ENCODE results near the gene GRK5. TPM values are rescaled to one million over a fixed set of nuclear protein-coding genes. Genes with fewer than 3 reads are reported as not detected.

The GRK5 gene
- total and polyA plus RNA-seq, 9 of the 15 experiments (the other 6 are each of a cell fraction or from before 2014, with no cell fraction given) = 0.46 to 0.83 (median 0.67) TPM; not detected in 2

GRCh38 chr10:119468542-119469324, 261.4 kb downstream of the GRK5 start (continued):
- TF ChIP-seq MYC (IDR thresholded peaks at IDR 0.05; ENCODE audit: low read depth, low read length) (no peak), MYC (CRISPR knock-in tag; IDR thresholded peaks at IDR 0.05; ENCODE audit: borderline replicate concordance, low read depth) (no peak)
- TF ChIP-seq, protein P1, sequence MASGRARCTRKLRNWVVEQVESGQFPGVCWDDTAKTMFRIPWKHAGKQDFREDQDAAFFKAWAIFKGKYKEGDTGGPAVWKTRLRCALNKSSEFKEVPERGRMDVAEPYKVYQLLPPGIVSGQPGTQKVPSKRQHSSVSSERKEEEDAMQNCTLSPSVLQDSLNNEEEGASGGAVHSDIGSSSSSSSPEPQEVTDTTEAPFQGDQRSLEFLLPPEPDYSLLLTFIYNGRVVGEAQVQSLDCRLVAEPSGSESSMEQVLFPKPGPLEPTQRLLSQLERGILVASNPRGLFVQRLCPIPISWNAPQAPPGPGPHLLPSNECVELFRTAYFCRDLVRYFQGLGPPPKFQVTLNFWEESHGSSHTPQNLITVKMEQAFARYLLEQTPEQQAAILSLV (tag; IDR thresholded peaks at IDR 0.05) = no peak

DNA sequence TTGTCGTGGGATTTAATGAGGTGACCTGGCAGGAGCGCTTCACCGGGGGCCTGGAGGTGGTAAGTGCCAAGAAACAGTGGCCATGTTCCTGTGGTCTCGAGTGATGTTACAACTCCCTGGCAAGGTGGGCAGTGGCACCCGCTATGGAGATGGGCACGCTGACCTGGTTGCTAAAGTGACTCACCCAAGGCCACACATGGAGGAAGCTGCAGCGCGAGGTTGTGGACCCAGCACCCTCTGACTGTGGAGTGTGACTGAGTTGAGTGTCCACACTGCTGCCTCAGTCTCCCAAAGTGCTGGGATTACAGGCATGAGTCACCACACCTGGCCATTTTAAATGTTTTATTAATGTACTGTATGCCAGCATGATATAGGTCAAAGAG, 261.9 kb downstream of the GRK5 start:
- no TSS peak for BruUV-seq (replicated peaks)
- POLR2A ChIA-PET = no interaction called here
- peaks cover 0 to 4% of the 10 kb centered on the region in 2 experiments; a peak in 1 of 5 replicates for H3K27me3 ChIP-seq (ENCODE audit: control insufficient read depth in 2 of 2, insufficient read depth in 2 of 2, low read length in 2 of 2)
- FAIRE-seq (no peak), DNase-seq (ENCODE audit: extremely low read depth in 1 of 4, low spot score in 3 of 4) (no peak), ATAC-seq (no peak)
- in situ Hi-C loops (cut with MboI) (no loop called here), intact Hi-C loops (cut with micrococcal nuclease) (no loop called here)
- no peaks in the 10 kb centered on the region for H3K36me3 ChIP-seq (ENCODE audit: control insufficient read depth, insufficient read depth, low read length)
- H2AFZ ChIP-seq (ENCODE audit: low read depth, low read length) = no peak overlapping the region
- H3K4me2 ChIP-seq (ENCODE audit: insufficient read depth, low read length) = no peak overlapping the region
- no peak overlapping the region for H3K9ac ChIP-seq (ENCODE audit: insufficient read depth in 1 of 2, low read depth in 2 of 2, low read length in 2 of 2)
- no peaks in the 10 kb centered on the region for H4K20me1 ChIP-seq (replicated peaks; ENCODE audit: control insufficient read depth, insufficient read depth, low read length)
- H3K4me1 ChIP-seq (replicated peaks in 1 of 2; ENCODE audit: control insufficient read depth in 2 of 2, insufficient read depth in 2 of 2, low read length in 2 of 2) = peaks cover 4 to 5% of the 10 kb centered on the region in 2 experiments; a peak in 3 of 5 replicates
- CTCF ChIA-PET (ENCODE audit: low intra/inter-chr PET ratio) = no interaction called here
- H3K4me3 ChIP-seq = no peak overlapping the region
- peaks cover 3% of the 10 kb centered on the region for H3K9me3 ChIP-seq (replicated peaks; ENCODE audit: control insufficient read depth, insufficient read depth, low read depth, low read length)
- WGBS (ENCODE audit: insufficient coverage, low coverage, missing lambda C conversion rate) = 43% methylated on average over 8 of the region's 8 CpGs
- no peaks in the 10 kb centered on the region for H3K79me2 ChIP-seq (ENCODE audit: control insufficient read depth, insufficient read depth, low read length)
- no peak overlapping the region for H3K27ac ChIP-seq (ENCODE audit: extremely low read depth, low read depth, low read length)
- H3K9me1 ChIP-seq (ENCODE audit: control insufficient read depth, insufficient read depth, low read length) = no peaks in the 10 kb centered on the region
- TF ChIP-seq, protein P2, sequence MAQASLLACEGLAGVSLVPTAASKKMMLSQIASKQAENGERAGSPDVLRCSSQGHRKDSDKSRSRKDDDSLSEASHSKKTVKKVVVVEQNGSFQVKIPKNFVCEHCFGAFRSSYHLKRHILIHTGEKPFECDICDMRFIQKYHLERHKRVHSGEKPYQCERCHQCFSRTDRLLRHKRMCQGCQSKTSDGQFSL (CRISPR knock-in tag; IDR thresholded peaks at IDR 0.05) = no peak
- TF ChIP-seq, protein P2 (tag; IDR thresholded peaks at IDR 0.05) = no peak
- TF ChIP-seq ZNF778 (CRISPR knock-in tag; IDR thresholded peaks at IDR 0.05) = no peak
- no peak for TF ChIP-seq ZBTB26 (CRISPR knock-in tag; IDR thresholded peaks at IDR 0.05)
- TF ChIP-seq XRCC3 (IDR thresholded peaks at IDR 0.05) = no peak
- no peak for TF ChIP-seq SRSF9 (IDR thresholded peaks at IDR 0.05; ENCODE audit: borderline replicate concordance, low read depth, low read length)
- TF ChIP-seq SETDB1 (IDR thresholded peaks at IDR 0.05; ENCODE audit: low read length) = no peak
- TF ChIP-seq ATF7 (IDR thresholded peaks at IDR 0.05) = no peak
- TF ChIP-seq NFE2 (IDR thresholded peaks at IDR 0.05; ENCODE audit: low read depth) = no peak
- TF ChIP-seq ZZZ3 (IDR thresholded peaks at IDR 0.05) = no peak
- TF ChIP-seq, protein P3, sequence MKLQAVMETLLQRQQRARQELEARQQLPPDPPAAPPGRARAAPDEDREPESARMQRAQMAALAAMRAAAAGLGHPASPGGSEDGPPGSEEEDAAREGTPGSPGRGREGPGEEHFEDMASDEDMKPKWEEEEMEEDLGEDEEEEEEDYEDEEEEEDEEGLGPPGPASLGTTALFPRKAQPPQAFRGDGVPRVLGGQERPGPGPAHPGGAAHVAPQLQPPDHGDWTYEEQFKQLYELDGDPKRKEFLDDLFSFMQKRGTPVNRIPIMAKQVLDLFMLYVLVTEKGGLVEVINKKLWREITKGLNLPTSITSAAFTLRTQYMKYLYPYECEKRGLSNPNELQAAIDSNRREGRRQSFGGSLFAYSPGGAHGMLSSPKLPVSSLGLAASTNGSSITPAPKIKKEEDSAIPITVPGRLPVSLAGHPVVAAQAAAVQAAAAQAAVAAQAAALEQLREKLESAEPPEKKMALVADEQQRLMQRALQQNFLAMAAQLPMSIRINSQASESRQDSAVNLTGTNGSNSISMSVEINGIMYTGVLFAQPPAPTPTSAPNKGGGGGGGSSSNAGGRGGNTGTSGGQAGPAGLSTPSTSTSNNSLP (IDR thresholded peaks at IDR 0.05; ENCODE audit: borderline replicate concordance, low read depth, low read length) = no peak
- TF ChIP-seq SRSF7 (optimal IDR thresholded peaks at IDR 0.05; ENCODE audit: low read depth, low read length) = no peak

Measured in K562 (cell line).